ENCODE data around the gene UBR2.
"Not testable (repeated sequence)": the region's sequence is repeated elsewhere in the genome, so short reads cannot be mapped to it uniquely, and the experiment has no call there.

The UBR2 gene

GRCh38 chr6:42619963-42620362, 56.1 kb downstream of the UBR2 start:
- DNase-seq: no peak

DNA sequence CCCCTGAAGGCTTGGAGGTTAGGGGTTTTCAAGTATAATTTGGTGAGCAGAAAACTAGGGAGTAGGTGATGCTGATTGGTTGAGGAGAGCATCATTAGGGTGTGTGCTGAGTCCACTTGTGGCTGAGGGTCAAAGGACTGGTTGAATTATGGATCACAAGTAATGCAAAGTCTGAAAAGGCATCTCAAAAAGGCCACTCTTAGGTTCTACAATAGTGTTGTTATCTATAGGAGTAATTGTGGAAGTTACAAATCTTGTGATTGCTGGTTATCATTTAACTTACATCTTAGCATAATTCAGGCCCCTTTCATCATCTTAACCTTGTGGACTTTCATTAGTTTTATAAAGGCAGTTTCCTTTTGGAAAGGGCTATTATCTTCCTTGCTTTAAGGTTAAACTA, 60.8 kb downstream of the UBR2 start:
- no peak for DNase-seq

GRCh38 chr6:42627044-42627443, 63.2 kb downstream of the UBR2 start:
- no peak for DNase-seq

GRCh38 chr6:42627674-42628073, 63.8 kb downstream of the UBR2 start:
- no peak for DNase-seq

DNA sequence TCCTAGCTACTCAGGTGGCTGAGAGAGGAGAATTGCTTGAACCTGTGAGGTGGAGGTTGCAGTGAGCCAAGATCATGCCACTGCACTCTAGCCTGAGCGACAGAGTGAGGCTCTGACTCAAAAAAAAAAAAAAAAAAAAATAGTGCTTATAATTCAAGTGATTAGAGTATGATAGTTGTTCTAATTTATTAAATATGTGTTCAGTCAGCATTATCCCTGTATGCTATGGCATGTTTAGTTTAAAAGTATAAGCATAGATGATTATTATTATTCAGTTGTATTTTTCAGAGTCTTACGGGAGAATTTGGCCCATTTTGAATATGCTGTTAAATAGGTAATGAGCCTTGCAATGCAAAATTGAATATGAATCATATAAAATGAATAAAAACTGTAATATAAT, 64.8 kb downstream of the UBR2 start:
- DNase-seq: no peak

GRCh38 chr6:42629845-42630244, 66.0 kb downstream of the UBR2 start:
- no peak for DNase-seq

- DNase-seq: no peak
These were observed 73.9 kb downstream of the UBR2 start for GRCh38 chr6:42637681-42638080.

DNA sequence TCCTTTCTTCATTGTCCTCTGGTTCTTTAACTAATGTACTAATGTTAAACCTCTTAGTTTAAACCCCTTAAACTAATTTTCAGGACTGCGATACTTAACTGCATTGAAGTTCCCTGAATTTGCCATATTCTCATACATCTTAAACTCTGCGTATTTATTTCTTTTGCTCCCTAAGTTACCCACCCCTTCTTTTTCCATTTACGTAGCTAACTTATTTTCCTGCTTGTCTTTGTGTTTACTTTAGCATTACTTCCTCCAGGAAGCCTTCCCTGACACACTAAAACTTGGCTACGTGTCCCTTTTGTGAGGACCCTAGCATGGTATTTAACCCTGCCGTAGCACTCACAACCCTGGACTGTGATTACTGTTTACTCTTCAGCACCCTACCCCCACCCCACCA, 79.0 kb downstream of the UBR2 start:
- DNase-seq: no peak

GRCh38 chr6:42644211-42644610, 80.4 kb downstream of the UBR2 start:
- DNase-seq: no peak

- no peak for DNase-seq
These were observed 88.4 kb downstream of the UBR2 start for GRCh38 chr6:42652024-42652746.

- DNase-seq: no peak
These were observed 90.0 kb downstream of the UBR2 start for GRCh38 chr6:42653851-42654250.

GRCh38 chr6:42659806-42660205, 96.0 kb downstream of the UBR2 start:
- DNase-seq: no peak

- DNase-seq: no peak
These were observed 97.8 kb downstream of the UBR2 start for GRCh38 chr6:42661540-42662153.

- no peak for DNase-seq
These were observed 100.9 kb downstream of the UBR2 start for GRCh38 chr6:42664718-42665117.

DNA sequence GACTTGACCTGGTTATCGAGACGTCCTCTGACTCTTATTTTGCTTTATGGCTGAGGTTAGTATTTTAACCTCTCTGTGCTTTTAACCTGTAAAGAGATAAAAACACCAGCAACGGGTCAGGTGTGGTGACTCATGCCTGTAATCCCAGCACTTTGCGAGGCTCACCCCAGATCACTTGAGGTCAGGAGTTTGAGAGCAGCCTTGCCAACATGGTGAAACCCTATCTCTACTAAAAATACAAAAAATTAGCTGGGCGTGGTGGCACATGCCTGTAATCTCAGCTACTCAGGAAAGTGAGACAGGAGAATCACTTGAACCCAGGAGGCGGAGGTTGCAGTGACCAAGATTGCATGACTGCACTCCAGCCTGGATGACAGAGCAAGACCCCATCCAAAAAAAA, 110.5 kb downstream of the UBR2 start:
- not testable (repeated sequence) for DNase-seq

DNA sequence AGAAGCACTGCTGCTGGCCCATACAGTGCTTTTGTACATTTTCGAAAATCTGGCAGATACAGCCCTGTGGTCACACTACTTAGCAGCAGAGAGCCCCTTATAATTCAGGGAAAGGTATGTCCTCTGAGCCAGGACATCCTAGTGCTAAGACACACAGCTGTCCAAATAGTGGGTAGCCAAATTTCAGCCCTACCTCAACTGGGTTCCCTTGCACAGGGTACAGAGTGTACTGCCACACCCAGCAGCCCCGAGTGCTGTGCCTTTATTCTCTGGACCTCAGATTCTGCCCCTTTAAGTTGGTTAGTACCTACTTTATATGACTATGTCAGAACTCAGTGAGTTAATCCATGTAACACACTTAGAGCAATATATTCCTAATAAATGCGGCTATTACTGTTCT, 111.0 kb downstream of the UBR2 start:
- no peak for DNase-seq

GRCh38 chr6:42679358-42679757, 115.5 kb downstream of the UBR2 start:
- DNase-seq: no peak

DNA sequence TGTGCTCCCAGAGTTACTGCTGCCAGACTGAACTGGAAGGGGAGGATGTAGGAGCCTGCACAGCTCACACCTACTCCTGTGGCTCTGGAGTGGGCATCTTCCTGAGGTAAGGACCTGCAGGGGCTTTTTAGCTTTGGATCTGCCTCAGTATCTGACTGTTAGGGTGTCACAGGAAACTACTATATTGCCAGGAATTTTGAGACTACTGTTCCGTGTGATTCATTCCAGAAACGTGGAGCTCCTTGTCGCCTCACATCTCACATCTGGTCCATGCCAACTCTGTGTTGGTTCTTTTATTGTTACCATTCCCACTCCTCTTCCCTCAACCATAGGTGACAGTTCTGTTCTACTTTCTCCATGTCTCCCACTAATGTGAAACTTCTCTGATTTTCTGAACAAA, 124.5 kb downstream of the UBR2 start:
- DNase-seq: no peak

- DNase-seq: no peak
These were observed 125.5 kb downstream of the UBR2 start for GRCh38 chr6:42689371-42689770.

- no peak for DNase-seq
These were observed 126.4 kb downstream of the UBR2 start for GRCh38 chr6:42690151-42690702.

DNA sequence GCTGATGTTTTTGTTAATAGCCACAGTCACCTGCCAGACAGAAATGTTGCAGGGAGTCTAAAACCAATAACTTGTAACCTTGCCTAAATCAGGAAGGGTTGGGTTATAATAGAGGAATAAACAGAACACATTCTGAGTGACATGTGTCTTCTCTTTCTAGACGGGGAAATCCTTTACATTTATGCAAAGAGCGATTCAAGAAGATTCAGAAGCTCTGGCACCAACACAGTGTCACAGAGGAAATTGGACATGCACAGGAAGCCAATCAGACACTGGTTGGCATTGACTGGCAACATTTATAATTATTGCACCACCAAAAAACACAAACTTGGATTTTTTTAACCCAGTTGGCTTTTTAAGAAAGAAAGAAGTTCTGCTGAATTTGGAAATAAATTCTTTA, 127.0 kb downstream of the UBR2 start:
- DNase-seq: no peak

GRCh38 chr6:42692137-42692911, 128.5 kb downstream of the UBR2 start:
- DNase-seq: no peak

- DNase-seq: no peak
These were observed 130.0 kb downstream of the UBR2 start for GRCh38 chr6:42693725-42694323.

All from SIG-M5 (cell line).